Uterus (tissue), 2 donors: ENCODE data around the gene HYCC1.

Source experiments
- POLR2A ChIP-seq, 2 donors: fragments of 450-650 bp; IDR thresholded peaks; one replicate each; pipeline ENCODE4 v1.6.1; 2016; ENCODE audit warnings: antibody characterized with exemption in 2 of 2, mild to moderate bottlenecking in 1 of 2, moderate library complexity in 1 of 2
- TF ChIP-seq, protein P1 (sequence below), 4 experiments: fragments of 200-600 bp in 2 of 4; fragments of 450-650 bp in 2 of 4; sonication (generic) in 2 of 4; IDR thresholded peaks; one replicate each; pipeline ENCODE4 v1.5.1; 2016 to 2019; ENCODE audit warnings: antibody characterized with exemption in 4 of 4, mild to moderate bottlenecking in 2 of 4, moderate library complexity in 1 of 4

DNA sequence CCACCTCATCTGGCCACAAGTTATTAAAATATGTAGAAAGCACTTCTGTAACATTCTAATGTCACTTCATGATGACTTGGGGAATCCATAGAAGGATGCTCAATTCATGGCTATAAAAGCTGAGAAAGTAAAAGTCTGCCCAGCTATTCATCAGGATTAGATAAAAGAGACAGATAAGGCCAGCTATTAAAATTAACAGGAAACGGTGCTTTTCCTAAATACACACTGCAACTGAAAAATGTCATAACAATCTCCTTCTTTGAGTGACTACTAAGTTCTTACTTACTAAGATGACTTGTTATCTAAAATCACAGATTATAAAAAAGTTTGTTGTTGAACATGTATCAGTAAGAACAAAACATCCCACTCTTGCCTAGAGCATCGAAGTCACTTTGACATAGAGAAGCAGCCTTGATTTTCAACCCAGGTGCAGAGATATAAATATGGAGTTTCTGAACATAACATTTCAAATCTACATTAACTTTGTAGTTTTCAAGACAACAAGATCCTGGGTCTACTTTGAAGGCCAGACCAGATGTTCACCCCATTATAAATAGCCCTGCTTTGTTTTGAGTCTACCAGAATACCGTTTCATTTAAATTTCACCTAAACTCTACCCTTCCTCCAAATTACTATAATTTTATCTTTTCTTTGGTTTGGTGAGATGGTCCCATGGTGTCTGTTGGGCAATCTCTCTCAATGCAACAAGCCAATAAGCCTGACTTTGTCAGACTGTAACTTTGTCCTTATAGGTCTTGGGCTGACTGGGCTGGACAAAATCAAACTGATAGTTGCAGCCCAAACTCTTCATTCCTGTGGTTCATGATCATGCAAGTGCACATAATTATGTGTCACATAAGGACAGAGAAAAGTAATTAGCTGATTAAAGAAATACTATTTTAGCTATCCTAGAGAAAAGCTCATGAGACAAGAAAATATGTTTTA lies 24.0 kb downstream of the HYCC1 start:
- TF ChIP-seq, protein P1, sequence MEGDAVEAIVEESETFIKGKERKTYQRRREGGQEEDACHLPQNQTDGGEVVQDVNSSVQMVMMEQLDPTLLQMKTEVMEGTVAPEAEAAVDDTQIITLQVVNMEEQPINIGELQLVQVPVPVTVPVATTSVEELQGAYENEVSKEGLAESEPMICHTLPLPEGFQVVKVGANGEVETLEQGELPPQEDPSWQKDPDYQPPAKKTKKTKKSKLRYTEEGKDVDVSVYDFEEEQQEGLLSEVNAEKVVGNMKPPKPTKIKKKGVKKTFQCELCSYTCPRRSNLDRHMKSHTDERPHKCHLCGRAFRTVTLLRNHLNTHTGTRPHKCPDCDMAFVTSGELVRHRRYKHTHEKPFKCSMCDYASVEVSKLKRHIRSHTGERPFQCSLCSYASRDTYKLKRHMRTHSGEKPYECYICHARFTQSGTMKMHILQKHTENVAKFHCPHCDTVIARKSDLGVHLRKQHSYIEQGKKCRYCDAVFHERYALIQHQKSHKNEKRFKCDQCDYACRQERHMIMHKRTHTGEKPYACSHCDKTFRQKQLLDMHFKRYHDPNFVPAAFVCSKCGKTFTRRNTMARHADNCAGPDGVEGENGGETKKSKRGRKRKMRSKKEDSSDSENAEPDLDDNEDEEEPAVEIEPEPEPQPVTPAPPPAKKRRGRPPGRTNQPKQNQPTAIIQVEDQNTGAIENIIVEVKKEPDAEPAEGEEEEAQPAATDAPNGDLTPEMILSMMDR (IDR thresholded peaks at IDR 0.05): no peak
- TF ChIP-seq POLR2A (IDR thresholded peaks at IDR 0.05): no peak
